Mucosa of descending colon (tissue), 3 donors: ENCODE measurements around the gene ACOXL. TPM values are rescaled to one million over a fixed set of nuclear protein-coding genes. Genes with fewer than 3 reads are reported as not detected.

Experiments
- ATAC-seq: fragments of 200-7000 bp; cut with Tn5 transposase; one replicate; pipeline ENCODE4 v1.9.1; 2020; ENCODE audit warnings: mild to moderate bottlenecking, moderate library complexity
- DNase-seq, 3 donors: peaks; one replicate each; pipeline ENCODE4 v3.0.0-alpha.2; 2020
- H3K36me3 ChIP-seq: fragments of 200-600 bp; one replicate; pipeline ENCODE4 v1.8.0; 2021; ENCODE audit warnings: low read depth, mild to moderate bottlenecking
- H3K4me1 ChIP-seq: fragments of 200-600 bp; one replicate; pipeline ENCODE4 v1.8.0; 2021; ENCODE audit warnings: low read depth, mild to moderate bottlenecking
- H3K4me3 ChIP-seq: fragments of 200-600 bp; one replicate; pipeline ENCODE4 v1.8.0; 2021; ENCODE audit warnings: mild to moderate bottlenecking
- H3K9me3 ChIP-seq: fragments of 200-600 bp; one replicate; pipeline ENCODE4 v1.8.0; 2021; ENCODE audit warnings: mild to moderate bottlenecking
- intact Hi-C, 2 donors: fragments of 100-400 bp; cut with DNase I in 1 of 2; cut with micrococcal nuclease in 1 of 2; formaldehyde crosslinking; loops; one replicate each; pipeline versions ENCODE4 v1.11.0 to v1.11.1; 2022; cut with DNase I, micrococcal nuclease
- total RNA-seq, 3 donors: library from RNA; stranded (reverse); fragmentation: NEBNext Ultra II Directional in 2 of 3; extraction: Animal tissue kit (Norgen Biotek cat#: 25700) in 2 of 3; gene quantifications; one replicate each; pipeline versions ENCODE4 v1.2.1 to v1.2.4, GENCODE V29; 2021 to 2023
- TF ChIP-seq, protein P1 (sequence below): fragments of 200-600 bp; IDR thresholded peaks from one replicate; pipeline ENCODE4 v1.8.0; 2022; ENCODE audit warnings: antibody characterized with exemption, mild to moderate bottlenecking
- donor health status: DM: no; HTN: no; CAD: no; lungs with moderate emphysema.
- donor health status: DM: no; HTN: no; CAD: no.
- donor health status: DM: no; HTN: yes; CAD: no.

Gene ACOXL
- total RNA-seq, 3 donors from 2014 or later, result 0.51 to 1.2 (median 0.87) TPM

DNA sequence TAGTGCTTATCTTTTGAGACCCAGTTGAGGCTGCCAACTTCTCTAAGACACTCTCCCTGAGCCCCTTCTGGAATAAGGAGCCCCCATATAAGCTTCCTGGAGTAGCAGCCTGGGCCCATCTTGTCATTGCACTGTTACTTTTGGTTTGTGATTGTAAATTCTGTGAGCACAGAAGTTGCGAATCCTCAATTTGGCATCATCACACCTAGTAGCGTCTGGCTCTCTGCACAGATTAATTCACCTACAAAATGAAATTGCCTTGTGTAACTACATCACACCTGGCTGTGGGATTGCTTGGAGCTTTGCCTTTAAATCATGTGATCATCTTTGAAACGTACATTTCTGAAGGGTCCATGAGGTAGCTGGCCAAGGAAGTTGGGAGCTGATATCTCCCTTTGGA, 195.2 kb downstream of the ACOXL start:
- TF ChIP-seq, protein P1, sequence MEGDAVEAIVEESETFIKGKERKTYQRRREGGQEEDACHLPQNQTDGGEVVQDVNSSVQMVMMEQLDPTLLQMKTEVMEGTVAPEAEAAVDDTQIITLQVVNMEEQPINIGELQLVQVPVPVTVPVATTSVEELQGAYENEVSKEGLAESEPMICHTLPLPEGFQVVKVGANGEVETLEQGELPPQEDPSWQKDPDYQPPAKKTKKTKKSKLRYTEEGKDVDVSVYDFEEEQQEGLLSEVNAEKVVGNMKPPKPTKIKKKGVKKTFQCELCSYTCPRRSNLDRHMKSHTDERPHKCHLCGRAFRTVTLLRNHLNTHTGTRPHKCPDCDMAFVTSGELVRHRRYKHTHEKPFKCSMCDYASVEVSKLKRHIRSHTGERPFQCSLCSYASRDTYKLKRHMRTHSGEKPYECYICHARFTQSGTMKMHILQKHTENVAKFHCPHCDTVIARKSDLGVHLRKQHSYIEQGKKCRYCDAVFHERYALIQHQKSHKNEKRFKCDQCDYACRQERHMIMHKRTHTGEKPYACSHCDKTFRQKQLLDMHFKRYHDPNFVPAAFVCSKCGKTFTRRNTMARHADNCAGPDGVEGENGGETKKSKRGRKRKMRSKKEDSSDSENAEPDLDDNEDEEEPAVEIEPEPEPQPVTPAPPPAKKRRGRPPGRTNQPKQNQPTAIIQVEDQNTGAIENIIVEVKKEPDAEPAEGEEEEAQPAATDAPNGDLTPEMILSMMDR, result no peak
- Histone ChIP-seq H3K4me3 (no peak overlapping the region), H3K36me3 (no peaks in the 10 kb centered on the region), H3K9me3 (peaks cover 11% of the 10 kb centered on the region), H3K4me1 (no peaks in the 10 kb centered on the region)
- no peak for DNase-seq
- intact Hi-C loops, result no loop called here
- ATAC-seq, result no peak

DNA sequence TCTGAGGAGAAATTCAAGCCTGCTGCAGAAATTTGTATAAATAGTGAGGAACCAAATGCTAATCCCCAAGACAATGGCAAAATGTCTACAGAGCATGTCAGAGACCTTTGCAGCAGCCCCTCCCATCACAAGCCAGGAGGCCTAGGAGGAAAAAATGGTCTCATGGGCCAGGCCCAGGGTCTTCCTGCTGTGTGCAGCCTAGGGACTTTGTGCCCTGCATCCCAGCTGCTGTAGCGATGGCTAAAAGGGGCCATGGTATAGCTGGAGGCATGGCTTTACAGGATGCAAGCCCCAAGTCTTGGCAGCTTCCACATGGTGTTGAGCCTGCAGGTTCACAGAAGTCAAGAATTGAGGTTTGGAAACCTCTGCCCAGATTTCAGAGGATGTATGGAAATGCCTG, 197.2 kb downstream of the ACOXL start:
- Histone ChIP-seq H3K4me3 (no peak overlapping the region), H3K4me1 (no peaks in the 10 kb centered on the region), H3K9me3 (peaks cover 11% of the 10 kb centered on the region), H3K36me3 (no peaks in the 10 kb centered on the region)
- TF ChIP-seq, protein P1, result no peak
- intact Hi-C loops, result no loop called here
- ATAC-seq (no peak), DNase-seq (no peak)

DNA sequence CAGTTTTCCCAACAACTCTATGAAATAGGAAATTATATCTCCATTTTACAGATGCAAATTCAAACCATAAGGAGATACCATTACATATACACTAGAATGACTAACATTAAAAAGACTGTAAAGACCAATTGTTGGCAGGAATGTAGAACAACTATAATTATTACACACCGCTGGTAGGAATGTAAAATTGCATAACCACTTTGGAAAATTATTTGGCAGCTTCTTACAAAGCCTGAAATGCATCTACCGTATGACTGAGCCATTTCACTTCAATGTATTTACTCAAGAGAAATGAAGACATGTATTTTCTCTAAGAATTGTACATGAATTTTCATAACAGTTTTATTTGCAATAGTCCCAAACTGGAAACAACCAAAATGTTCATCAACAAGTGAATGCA, 199.3 kb downstream of the ACOXL start:
- no peak for ATAC-seq
- TF ChIP-seq, protein P1, result no peak
- H3K4me1 ChIP-seq, result no peaks in the 10 kb centered on the region
- no peak for DNase-seq
- intact Hi-C loops, result no loop called here
- H3K4me3 ChIP-seq, result no peak overlapping the region
- peaks cover 11% of the 10 kb centered on the region for H3K9me3 ChIP-seq
- no peaks in the 10 kb centered on the region for H3K36me3 ChIP-seq

DNA sequence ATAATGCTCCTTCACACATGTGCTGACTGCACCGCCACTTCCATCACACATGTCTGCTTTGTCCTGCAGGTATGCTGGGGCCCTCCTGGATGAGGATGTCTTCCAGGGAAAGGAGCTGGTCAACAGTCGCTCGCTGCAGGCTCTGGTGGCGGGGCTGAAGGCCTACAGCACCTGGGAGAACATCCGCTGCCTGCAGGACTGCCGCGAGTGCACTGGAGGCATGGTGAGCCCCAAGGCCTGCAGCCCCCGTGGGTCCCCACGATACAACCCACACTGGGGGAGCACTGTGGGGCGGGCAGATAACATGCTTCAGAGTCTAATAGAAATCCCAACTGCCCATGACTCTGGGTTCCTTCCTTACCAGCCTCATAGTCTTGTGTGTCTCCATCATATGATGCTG, 201.0 kb downstream of the ACOXL start:
- ATAC-seq, result no peak
- no peaks in the 10 kb centered on the region for H3K4me1 ChIP-seq
- no peaks in the 10 kb centered on the region for H3K36me3 ChIP-seq
- no peak overlapping the region for H3K4me3 ChIP-seq
- intact Hi-C loops, result no loop called here
- no peak for DNase-seq
- peaks cover 11% of the 10 kb centered on the region for H3K9me3 ChIP-seq
- TF ChIP-seq, protein P1, result no peak

DNA sequence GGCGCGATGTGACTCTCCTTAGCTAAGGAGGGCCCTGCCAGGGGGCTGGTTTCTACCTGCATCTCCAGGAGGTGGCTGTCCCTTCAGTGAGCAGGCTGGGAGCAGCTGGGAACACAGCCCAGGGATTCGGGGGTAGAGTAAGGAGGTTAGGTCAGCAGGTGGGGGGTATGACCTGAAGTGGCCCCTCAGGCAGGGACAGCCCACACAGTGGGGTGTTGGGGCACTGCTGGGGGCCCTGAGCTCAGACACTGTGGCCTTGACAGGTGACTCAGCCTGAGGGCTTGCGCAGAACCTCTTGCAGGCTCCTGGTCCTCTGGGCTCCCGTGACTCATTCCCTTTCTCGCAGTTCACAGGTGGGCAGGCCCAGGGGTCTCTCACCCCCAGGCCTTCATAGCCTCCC, 202.6 kb downstream of the ACOXL start:
- Histone ChIP-seq H3K4me1 (no peaks in the 10 kb centered on the region), H3K9me3 (peaks cover 2% of the 10 kb centered on the region), H3K36me3 (no peaks in the 10 kb centered on the region), H3K4me3 (no peak overlapping the region)
- DNase-seq, result no peak
- TF ChIP-seq, protein P1, result no peak
- intact Hi-C loops, result no loop called here
- ATAC-seq, result no peak

DNA sequence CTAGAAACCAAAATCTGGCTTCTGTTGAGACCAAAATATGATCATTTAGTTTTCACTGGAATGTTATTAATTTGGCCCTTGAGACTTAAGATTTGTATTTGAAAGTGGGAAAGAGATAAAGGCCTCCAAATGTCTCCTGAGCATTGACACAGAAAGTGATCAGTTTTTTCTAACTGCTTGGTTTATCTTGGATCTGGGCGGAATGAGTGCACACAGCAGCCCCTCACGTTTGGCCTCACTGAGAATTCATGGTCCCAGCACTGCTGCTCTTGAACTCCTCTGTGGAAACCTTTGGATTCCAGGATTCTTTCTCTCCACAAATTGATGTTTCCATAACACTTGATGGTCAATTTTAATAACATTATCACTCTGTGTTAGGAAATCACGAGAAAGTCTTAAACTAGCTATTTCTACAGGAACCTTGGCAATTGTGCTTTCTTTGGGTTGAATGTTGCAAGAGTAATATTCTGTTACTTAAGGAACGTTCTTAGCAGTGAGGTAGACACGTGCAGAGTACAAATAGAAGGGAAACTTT, 208.1 kb downstream of the ACOXL start:
- ATAC-seq, result no peak
- H3K9me3 ChIP-seq, result no peaks in the 10 kb centered on the region
- intact Hi-C loops, result no loop called here
- no peaks in the 10 kb centered on the region for H3K4me1 ChIP-seq
- H3K4me3 ChIP-seq, result no peak overlapping the region
- TF ChIP-seq, protein P1, result no peak
- DNase-seq, result no peak
- H3K36me3 ChIP-seq, result no peaks in the 10 kb centered on the region
